ENCODE data around the gene ADH1C.

Gene ADH1C

DNA sequence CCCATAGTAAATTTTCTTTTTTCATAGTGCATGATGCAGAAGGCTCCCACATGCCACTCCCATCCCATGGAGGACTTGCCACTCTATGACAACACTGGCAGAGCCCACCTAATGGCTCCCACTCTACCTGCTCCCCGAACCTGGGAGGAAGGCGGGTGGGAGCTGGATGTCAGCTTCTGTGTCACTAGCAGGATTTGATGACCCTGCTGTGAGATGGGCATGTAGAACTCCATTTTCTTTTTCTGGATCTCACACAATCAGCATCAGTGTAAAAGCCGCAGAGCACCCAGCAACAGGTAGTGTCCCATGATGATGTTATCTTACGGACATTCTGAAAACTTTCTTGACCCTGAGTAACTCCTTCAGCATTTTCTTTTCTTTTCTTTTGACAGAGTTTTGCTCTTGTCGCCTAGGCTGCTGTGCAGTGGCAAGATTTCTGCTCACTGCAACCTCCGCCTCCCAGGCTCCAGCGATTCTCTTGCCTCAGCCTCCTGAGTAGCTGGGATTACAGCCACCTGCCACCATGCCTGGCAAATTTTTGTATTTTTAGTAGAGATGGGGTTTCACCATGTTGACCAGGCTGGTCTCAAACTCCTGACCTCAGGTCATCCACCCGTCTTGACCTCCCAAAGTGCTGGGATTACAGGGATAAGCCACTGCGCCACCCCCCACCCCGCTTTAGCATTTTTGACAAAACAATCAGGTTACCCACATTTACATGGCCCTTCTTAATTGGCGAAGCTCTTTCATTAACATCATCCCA, 46.7 kb downstream of the ADH1C start:
- in situ Hi-C loops (cut with HindIII; ENCODE audit: low sequenced_read_pairs): no loop called here

DNA sequence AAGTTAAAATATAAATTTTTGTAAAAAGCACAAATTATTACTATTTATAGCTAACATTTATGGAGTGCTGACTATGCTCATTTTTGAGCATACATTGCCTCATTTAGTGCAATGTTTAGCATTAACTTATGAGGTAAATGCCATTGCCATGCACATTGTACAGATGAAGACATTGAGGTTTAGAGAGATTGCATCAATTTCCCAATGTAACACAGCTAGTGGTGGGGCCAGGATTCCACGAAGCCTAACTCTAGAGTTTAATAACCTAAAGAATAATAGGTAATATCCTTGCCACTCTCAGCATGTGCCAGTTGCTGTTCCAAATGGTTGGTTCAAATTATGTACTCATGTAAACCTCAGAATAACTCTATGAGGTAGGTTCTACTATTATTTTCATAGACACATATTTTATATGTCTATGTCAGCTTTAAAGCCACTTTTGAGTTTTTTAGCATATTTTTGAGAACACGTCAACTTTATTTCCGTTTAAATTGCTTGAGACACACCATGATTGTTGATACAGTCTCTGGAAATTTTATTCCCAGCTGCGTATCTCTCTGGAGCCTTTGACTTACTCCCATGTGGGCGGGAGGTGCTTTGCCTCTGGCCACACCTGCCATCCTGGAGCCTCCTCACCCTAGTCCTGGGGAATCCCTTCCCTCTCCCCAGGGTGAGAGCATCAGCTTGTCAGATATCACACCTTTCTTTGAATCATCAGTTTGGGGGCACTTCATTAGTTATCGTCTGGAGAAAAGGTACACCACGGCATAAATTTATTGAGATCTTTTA, 51.0 kb downstream of the ADH1C start:
- in situ Hi-C loops (cut with HindIII; ENCODE audit: low sequenced_read_pairs): no loop called here

DNA sequence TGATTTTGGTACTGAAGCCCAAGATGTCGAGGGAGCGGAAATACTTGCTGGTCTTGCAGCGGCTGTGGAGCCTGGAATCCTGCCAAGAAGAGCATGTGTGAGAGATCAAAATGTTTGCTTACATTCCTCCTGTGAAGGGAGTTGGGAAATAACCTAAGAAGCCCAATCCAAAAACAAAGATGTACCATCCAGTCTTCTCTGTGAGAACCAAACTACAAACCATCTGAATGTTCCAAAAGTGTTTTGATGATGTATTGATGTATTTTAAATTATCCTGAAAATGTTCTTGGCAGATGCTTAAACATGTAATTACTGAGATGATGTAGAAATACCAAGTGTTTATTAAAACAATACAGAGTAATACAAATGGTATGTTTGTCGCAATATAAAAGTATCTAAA, 51.6 kb downstream of the ADH1C start:
- in situ Hi-C loops (cut with HindIII; ENCODE audit: low sequenced_read_pairs): no loop called here

DNA sequence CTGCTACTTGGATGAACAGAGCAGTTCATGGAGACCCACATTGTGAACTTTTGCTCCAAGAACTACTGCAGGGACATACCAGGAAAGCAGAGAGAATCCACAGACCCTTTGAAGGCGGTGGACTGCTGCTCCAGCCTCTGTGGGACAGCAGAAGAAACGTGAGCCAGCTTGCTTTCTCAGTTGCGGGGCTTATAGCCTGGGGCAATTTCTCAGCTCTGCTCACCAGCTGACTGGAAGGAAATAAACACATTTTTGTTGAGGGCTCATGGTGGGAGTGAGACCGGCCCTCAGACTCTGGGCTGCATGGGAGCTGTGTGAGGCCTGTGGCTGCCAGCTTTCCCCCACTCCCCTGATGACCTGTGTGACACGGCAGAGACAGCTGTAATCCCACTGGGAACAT, 59.2 kb downstream of the ADH1C start:
- in situ Hi-C loops (cut with HindIII; ENCODE audit: low sequenced_read_pairs): no loop called here

DNA sequence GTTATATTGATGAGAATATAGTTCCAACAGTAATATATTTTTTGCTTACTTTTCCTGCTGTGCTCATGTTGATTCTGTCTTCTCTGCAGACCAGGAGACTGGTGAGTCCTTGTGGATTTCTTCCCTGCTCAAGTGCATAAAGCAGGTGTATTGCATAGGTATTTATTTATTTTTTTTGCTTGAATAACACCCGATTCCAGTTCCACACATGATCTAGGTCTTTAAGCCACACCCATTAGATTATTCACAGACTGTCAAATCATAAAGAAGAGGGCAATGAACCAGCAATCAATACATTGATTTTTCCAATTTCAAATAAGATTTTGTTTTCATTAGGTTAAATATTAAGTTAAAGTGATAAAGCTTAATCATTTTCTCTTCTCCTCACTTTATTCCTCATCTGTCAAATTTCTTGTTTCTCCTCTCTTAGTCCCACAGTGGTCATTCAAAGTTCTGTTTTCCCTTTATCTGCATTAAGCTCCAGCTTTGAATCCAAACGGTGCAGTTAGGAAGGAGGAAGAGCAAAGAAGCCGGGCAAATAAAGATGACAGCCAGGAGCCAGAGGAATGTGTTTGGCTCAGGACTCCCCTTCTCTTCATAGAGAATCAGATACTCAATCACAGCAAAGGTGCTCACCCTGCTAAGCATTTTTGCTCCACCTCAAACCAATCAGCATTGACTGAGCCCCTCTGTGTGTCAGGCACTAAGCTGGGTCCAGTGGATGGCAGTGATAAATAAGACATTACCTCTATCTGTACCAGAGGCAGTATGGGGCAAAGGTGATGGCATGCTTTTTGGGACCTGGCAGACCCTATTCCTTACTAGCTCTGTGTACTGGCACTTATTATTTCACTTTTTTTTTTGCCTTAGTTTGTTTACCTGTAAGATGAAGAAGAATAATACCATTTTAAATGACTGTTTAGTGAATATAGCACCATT, 61.4 kb downstream of the ADH1C start, which contains the start of gene ADH1A:
TSS of gene ADH1A (minus strand) at position 138 of the 939 bp plus-strand sequence. CDS start at position 67, 71 bp downstream.
- in situ Hi-C loops (cut with HindIII; ENCODE audit: low sequenced_read_pairs): no loop called here
